Measurements from ENCODE around the gene UBL3. TPM values are rescaled to one million over a fixed set of nuclear protein-coding genes. Genes with fewer than 3 reads are reported as not detected.

Gene UBL3
- polyA plus RNA-seq, 2 of the 4 experiments (the other 2 are of a cell fraction) = 9.2 to 17.1 TPM

DNA sequence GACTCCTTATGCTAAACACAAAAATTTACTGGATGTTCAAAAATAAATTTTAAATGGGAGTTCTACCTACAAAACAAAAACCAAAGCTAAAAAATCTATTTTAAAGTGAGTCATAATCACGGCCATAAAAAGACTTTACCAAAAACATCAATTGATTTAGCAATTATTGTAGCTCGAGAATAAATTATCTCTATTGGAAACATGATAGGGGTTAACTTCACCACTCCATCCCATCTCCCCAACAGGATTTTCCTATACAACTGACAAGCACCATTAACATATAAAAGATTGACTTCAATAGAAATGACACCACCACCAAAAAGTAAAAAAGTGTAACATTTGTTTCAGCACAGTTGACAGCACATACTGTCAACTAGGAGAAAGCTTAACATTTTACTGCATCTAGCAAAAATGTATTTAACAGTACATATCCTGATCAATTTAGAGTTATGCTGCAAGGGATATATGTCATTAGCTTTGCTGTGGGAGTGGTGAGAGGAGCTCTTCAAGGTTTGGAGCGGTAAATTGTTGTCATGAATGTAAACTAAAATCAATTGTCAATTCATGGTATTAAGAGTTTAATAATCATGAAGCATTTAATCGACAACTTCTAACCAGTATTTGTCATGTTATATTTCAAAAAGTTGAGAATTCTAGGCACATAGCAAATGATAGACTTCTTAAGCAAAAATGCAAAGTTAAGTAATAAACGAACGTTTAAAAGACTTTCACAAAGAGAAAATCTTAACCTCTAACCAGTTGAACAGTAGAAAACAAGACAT lies 3.8 kb downstream of the UBL3 start:
- Histone ChIP-seq H3K4me2 (peak overlapping the region; percentile 91), H3K9me3 (no peaks in the 10 kb centered on the region), H3K4me3 (peak overlapping the region; percentile 65), H3K27ac (peak overlapping the region; percentile 71 to 87), H3K4me1 (peaks cover 59% of the 10 kb centered on the region)
- ATAC-seq = no peak
- TF ChIP-seq CEBPB (IDR thresholded peaks at IDR 0.05) (no peak), ZNF302 (CRISPR knock-in tag; IDR thresholded peaks at IDR 0.05) (no peak), MAZ (IDR thresholded peaks at IDR 0.05; ENCODE audit: borderline replicate concordance, low read depth, low read length) (no peak)
- TF ChIP-seq, protein P1, sequence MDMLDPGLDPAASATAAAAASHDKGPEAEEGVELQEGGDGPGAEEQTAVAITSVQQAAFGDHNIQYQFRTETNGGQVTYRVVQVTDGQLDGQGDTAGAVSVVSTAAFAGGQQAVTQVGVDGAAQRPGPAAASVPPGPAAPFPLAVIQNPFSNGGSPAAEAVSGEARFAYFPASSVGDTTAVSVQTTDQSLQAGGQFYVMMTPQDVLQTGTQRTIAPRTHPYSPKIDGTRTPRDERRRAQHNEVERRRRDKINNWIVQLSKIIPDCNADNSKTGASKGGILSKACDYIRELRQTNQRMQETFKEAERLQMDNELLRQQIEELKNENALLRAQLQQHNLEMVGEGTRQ (IDR thresholded peaks at IDR 0.05) = no peak
- TF ChIP-seq, protein P2, sequence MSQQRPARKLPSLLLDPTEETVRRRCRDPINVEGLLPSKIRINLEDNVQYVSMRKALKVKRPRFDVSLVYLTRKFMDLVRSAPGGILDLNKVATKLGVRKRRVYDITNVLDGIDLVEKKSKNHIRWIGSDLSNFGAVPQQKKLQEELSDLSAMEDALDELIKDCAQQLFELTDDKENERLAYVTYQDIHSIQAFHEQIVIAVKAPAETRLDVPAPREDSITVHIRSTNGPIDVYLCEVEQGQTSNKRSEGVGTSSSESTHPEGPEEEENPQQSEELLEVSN (IDR thresholded peaks at IDR 0.05; ENCODE audit: borderline replicate concordance, low read depth) = no peak
- TF ChIP-seq, protein P3, sequence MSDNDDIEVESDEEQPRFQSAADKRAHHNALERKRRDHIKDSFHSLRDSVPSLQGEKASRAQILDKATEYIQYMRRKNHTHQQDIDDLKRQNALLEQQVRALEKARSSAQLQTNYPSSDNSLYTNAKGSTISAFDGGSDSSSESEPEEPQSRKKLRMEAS (IDR thresholded peaks at IDR 0.05) = no peak
- 43% methylated on average over 6 of the region's 6 CpGs for WGBS (ENCODE audit: missing lambda C conversion rate)
- CTCF ChIA-PET = interaction anchor here (0.6 to 12.7 kb wide), 7 partner anchors 27 to 338 kb away, joined by 3 to 110 read pairs (median 5); no protein-coding TSS in a partner anchor
- FAIRE-seq = no peak
- POLR2A ChIA-PET = interaction anchor here (1.5 kb wide), 1 partner anchor 78 kb away, joined by 6 read pairs; no protein-coding TSS in a partner anchor
- DNase-seq (ENCODE audit: low read depth in 1 of 2, low spot score in 1 of 2) = no peak

DNA sequence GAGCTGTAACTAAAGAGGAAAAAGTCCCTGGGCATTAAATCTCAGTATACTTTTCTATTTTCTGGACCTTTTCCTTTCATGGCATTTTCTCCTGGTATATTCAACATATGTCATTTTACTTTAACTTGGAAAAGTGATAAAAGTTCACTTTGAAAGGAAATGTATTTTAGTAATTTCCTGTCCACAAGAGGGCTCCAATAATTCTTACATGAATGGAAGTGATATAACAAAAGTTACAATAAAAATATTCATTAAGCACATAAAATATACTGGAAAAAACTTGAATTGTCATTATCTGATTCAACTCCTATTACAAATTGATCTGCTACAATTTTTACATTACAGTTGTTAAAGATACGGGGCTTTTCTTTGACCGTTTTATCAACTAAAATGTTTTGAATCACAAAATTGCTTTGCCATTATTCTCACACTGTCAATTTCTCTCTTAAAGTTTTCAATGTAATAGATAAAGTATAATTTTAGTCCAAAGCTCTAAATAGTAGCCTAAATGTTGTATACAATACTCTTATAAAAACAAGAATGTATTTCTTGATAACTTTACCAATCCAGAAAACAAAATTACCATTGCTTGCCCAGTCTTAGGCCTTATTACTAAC lies 4.9 kb downstream of the UBL3 start:
- peak overlapping the region; percentile 91 for H3K4me2 ChIP-seq
- CTCF ChIA-PET = interaction anchor here (1.3 to 12.7 kb wide), 5 partner anchors 44 to 337 kb away, joined by 3 to 110 read pairs (median 8); no protein-coding TSS in a partner anchor
- no peak overlapping the region; the same call in 2 of the 3 replicates for H3K4me3 ChIP-seq
- peak overlapping the region in 1 of 2 experiments; percentile 19; a peak in 1 of 6 replicates for H3K27ac ChIP-seq
- DNase-seq (ENCODE audit: low read depth in 1 of 2, low spot score in 1 of 2) = peak in 1 of 2 experiments; percentile 21
- POLR2A ChIA-PET = no interaction called here
- 9% methylated on average over 2 of the region's 2 CpGs for WGBS (ENCODE audit: missing lambda C conversion rate)
- ATAC-seq = no peak
- TF ChIP-seq SREBF2 (IDR thresholded peaks at IDR 0.05) = no peak
- TF ChIP-seq, protein P4, sequence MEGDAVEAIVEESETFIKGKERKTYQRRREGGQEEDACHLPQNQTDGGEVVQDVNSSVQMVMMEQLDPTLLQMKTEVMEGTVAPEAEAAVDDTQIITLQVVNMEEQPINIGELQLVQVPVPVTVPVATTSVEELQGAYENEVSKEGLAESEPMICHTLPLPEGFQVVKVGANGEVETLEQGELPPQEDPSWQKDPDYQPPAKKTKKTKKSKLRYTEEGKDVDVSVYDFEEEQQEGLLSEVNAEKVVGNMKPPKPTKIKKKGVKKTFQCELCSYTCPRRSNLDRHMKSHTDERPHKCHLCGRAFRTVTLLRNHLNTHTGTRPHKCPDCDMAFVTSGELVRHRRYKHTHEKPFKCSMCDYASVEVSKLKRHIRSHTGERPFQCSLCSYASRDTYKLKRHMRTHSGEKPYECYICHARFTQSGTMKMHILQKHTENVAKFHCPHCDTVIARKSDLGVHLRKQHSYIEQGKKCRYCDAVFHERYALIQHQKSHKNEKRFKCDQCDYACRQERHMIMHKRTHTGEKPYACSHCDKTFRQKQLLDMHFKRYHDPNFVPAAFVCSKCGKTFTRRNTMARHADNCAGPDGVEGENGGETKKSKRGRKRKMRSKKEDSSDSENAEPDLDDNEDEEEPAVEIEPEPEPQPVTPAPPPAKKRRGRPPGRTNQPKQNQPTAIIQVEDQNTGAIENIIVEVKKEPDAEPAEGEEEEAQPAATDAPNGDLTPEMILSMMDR (IDR thresholded peaks at IDR 0.05) = peak; percentile 39
- TF ChIP-seq, protein P5, sequence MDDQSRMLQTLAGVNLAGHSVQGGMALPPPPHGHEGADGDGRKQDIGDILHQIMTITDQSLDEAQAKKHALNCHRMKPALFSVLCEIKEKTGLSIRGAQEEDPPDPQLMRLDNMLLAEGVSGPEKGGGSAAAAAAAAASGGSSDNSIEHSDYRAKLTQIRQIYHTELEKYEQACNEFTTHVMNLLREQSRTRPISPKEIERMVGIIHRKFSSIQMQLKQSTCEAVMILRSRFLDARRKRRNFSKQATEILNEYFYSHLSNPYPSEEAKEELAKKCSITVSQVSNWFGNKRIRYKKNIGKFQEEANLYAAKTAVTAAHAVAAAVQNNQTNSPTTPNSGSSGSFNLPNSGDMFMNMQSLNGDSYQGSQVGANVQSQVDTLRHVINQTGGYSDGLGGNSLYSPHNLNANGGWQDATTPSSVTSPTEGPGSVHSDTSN (IDR thresholded peaks at IDR 0.05) = no peak
- peak; percentile 33 to 56 for TF ChIP-seq RAD21 (conservative IDR thresholded peaks at IDR 0.05 in 1 of 2, IDR thresholded peaks at IDR 0.05 in 1 of 2)
- TF ChIP-seq SMC3 (IDR thresholded peaks at IDR 0.05) = peak; percentile 65
- no peaks in the 10 kb centered on the region for H3K9me3 ChIP-seq
- peaks cover 60% of the 10 kb centered on the region for H3K4me1 ChIP-seq
- no peak for FAIRE-seq

DNA sequence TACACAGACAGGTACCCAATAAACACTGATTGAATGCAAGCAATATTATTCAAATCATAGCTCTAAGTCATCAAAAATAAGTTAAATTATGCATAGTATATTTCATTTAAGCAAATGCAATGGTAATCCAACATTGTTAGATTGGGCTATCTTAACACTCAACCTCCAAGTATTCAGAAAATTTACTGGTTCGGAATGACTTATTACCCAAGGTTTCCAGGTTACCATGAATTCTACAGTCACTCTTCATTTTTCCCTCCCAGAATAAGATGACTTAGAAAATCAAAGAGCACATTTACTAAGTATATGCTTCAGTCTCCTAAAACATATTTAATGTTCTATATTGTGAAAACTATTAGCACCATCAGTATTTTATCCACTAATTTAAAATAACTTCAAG lies 6.0 kb downstream of the UBL3 start:
- ChIA-PET CTCF (interaction anchor here (2.2 to 12.7 kb wide), 3 partner anchors 80 to 336 kb away, joined by 8 to 110 read pairs (median 14); no protein-coding TSS in a partner anchor), POLR2A (no interaction called here)
- ATAC-seq (no peak), FAIRE-seq (no peak), DNase-seq (ENCODE audit: low read depth in 1 of 2, low spot score in 1 of 2) (no peak)
- 57% methylated on average over 1 of the region's 1 CpG for WGBS (ENCODE audit: missing lambda C conversion rate)
- H3K4me3 ChIP-seq = no peak overlapping the region
- H3K9me3 ChIP-seq = no peaks in the 10 kb centered on the region
- peaks cover 65% of the 10 kb centered on the region for H3K4me1 ChIP-seq
- peak overlapping the region; percentile 91; the same call in 2 of the 3 replicates for H3K4me2 ChIP-seq
- H3K27ac ChIP-seq = no peak overlapping the region
- TF ChIP-seq FOSL2 (IDR thresholded peaks at IDR 0.05) = no peak
- TF ChIP-seq FOSL2 (CRISPR knock-in tag; IDR thresholded peaks at IDR 0.05) = no peak
- TF ChIP-seq EHF (CRISPR knock-in tag; IDR thresholded peaks at IDR 0.05) = no peak
- no peak for TF ChIP-seq PHF8 (IDR thresholded peaks at IDR 0.05; ENCODE audit: borderline replicate concordance, low read depth)
- no peak for TF ChIP-seq MAZ (IDR thresholded peaks at IDR 0.05; ENCODE audit: borderline replicate concordance, low read depth, low read length)
- TF ChIP-seq FOSB (CRISPR knock-in tag; IDR thresholded peaks at IDR 0.05) = no peak
- no peak for TF ChIP-seq ZFP36 (IDR thresholded peaks at IDR 0.05; ENCODE audit: borderline replicate concordance, partially characterized antibody)
- no peak for TF ChIP-seq NPAS2 (CRISPR knock-in tag; IDR thresholded peaks at IDR 0.05; ENCODE audit: borderline replicate concordance)
- TF ChIP-seq KDM1A (IDR thresholded peaks at IDR 0.05; ENCODE audit: low read depth) = no peak
- no peak for TF ChIP-seq ZSCAN20 (CRISPR knock-in tag; IDR thresholded peaks at IDR 0.05)
- TF ChIP-seq FOXS1 (CRISPR knock-in tag; IDR thresholded peaks at IDR 0.05) = no peak
- TF ChIP-seq POLR2AphosphoS2 (conservative IDR thresholded peaks at IDR 0.05; ENCODE audit: low read length) = no peak
- no peak for TF ChIP-seq MAFK (IDR thresholded peaks at IDR 0.05; ENCODE audit: partially characterized antibody)
- TF ChIP-seq, protein P4 (IDR thresholded peaks at IDR 0.05) = no peak
